Iris pigment epithelial cell (primary cell): Measurements from ENCODE around the gene TEKT1.
A peak's percentile ranks its signal among the peaks of the same experiment; 100 is the strongest.
"Not testable (repeated sequence)": the region's sequence is repeated elsewhere in the genome, so short reads cannot be mapped to it uniquely, and the experiment has no call there.

Source experiments
- DNase-seq: peaks from one replicate; pipeline ENCODE4 v3.0.0-alpha.2; 2011; ENCODE audit warnings: low read depth

The TEKT1 gene

GRCh38 chr17:6831661-6832263, at the start of gene TEKT1:
Gene TEKT1, minus strand, starts transcription at chr17:6831729. Its CDS starts 1,353 bp downstream, at chr17:6830376.
- DNase-seq: peak; percentile 72

DNA sequence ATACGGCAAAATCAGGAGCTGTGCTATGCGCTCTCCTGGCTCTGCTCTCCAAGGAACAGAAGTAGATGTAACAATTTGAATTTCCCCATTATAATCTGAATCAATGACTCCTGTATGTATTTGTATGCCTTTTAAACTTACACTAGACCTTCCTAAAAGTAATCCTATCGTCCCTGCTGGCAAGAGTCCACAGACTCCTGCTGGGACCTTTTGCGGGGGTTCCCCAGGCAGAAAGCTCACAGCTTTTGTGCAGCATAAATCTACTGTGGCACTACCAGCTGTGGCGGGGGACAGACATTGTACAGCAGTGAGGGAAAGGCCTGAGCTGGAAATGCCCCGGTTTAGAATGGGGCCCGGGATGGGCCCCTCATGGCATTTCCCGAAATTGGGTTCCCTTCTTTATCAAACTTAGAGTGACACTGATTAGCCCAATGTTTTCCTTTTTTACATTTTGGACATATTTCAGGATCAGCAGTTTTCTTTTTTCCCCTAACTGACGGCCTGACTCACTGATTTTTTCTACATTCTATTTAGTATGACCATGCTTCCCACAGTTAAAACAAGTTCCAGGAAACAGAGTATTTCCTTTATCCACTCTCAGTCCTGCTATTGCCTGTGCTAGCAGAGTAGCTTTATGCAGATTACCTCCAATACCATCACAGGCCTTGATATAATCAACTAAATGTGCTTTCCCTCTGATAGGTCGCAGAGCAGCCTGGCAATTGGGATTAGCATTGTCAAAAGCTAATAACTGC, 47.9 kb upstream of the TEKT1 start:
- DNase-seq: not testable (repeated sequence)

DNA sequence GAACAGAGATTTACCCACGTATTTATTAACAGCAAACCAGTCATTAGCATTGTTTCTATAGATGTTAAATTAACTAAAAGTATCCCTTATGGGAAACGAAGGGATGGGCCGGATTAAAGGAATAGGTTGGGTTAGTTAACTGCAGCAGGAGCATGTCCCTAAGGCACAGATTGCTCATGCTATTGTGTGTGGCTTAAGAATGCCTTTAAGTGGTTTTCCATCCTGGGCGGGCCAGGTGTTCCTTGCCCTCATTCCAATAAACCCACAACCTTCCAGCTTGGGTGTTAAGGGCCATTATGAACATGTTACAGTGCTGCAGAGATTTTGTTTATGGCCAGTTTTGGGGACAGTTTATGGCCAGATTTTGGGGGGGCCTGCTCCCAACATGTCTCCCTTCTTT, 43.7 kb upstream of the TEKT1 start:
- DNase-seq: not testable (repeated sequence)

- DNase-seq: no peak
These were observed 41.4 kb upstream of the TEKT1 start for GRCh38 chr17:6872936-6873335.

DNA sequence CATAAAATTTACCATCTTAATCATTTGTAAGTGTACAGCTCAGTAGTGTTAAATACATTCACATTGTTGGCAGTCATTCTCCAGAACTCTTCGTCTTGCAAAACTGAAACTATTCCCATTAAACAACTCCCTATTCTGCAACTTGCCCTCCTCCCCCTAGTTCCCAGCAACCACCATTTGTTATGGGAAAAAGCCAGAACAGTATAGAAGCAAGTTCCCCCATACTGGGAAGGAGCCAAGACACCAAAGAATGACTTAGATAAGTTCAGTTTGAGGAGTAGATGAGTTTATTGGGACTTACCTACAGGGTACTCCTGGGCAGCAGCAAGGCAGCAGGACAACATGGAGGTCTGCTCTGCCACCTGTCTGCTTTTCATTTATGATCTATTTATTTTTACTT, 39.3 kb upstream of the TEKT1 start:
- DNase-seq: no peak

DNA sequence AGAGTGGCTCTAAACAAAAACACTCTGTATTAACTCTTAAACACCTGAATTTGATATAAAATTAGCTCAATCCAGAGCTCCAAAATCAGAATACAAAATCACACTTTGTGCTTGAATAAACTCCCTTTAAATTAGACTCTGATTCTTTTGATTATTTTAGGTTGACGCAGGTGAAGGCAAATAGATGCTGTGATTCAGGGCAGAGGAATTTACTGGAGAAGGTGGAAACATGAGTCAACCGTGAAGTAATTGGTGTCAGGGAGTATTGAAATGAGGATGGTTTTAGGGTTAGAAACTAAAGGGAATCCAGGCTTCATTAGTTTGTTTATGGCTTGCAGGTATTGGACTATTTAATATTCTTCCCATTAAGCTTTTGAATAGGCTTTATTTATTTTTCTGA, 37.1 kb upstream of the TEKT1 start:
- DNase-seq: peak; percentile 3

DNA sequence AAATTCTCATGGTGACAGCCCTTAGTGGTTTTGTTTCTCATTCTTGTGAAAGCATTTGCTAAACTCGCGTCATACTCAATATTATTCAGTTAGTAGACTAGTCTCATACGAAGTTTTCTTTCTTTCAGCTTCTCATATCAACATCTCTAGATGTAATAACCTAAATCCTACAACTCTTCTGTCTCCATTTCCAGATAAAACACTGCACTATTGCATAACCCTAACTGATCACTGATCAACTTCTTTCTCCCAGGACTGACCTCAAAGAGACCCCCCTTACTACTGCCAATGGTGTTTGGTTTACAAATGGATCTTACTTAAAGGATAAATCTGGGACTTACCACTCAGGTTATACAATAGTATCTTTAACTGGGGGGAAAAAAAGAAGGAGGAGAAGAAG, 36.3 kb upstream of the TEKT1 start:
- no peak for DNase-seq

GRCh38 chr17:6862825-6863224, 31.3 kb upstream of the TEKT1 start:
- DNase-seq: no peak

DNA sequence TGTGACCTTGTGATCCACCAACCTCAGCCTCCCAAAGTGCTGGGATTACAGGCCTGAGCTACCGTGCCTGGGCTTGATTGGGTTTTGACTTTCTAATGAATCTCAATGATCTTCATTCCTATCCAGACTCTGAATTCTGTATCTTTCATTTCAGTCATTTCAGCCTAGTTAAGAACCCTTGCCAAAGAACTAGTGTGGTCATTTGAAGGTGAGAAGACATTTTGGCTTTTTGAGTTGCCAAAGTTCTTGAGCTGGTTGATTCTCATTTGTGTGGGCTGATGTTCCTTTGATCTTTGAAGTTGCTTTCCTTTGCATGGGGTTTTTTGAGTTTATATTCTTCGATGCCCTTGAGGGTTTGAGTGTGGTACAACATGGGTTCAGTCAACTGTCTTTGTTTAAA, 30.6 kb upstream of the TEKT1 start:
- DNase-seq: no peak

DNA sequence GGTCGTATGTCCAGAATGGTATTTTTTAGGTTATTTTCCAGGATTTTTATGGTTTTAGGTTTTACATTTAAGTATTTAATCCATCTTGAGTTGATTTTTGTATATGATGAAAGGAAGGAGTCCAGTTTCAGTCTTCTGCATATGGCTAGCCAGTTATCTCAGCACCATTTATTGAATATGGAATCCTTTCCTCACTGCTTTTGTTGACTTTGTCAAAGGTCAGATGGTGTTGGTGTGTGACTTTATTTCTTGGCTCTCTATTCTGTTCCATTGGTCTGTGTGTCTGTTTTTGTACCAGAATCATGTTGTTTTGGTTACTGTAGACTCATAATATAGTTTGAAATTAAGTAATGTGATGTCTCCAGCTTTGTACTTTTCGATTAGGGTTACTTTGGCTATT, 26.4 kb upstream of the TEKT1 start:
- no peak for DNase-seq

DNA sequence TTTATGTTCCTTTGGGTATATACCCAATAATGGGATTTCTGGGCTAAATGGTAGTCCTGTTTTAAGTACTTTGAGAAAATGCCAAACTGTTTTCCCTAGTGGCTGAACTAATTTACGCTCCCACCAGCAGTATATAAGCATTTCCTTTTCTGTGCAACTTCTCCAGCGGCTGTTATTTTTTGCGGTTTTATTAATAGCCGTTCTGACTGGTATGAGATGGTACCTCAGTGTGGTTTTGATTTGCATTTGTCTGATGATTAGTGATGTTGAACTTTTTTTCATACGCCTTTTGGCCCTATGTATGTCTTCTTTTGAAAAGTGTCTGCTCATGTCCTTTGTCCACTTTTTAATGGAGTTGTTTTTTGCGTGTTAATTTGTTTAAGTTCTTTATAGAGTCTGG, 25.8 kb upstream of the TEKT1 start:
- no peak for DNase-seq

DNA sequence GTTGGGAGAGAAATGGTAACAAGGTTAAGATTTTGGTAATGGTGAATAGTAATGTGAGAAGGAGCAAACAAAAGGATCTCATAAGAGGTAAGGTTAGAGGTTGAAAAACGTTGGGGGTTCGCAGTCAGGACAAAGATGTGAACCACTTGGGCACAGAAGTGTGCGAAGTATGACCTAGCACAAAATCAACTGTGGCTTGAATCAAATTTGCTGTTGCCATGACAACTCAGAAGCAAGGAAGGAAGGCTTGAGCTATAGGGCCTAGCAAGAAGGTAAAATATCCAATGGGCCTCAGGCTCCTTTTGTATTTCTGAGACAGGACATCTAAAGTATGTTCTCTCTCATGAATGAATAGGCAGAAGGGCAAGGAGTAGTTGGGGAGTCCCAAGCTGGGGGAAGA, 24.5 kb upstream of the TEKT1 start:
- no peak for DNase-seq

- no peak for DNase-seq
These were observed 22.4 kb upstream of the TEKT1 start for GRCh38 chr17:6853764-6854442.

GRCh38 chr17:6848545-6849179, 17.1 kb upstream of the TEKT1 start:
- not testable (repeated sequence) for DNase-seq

- not testable (repeated sequence) for DNase-seq
These were observed 14.6 kb upstream of the TEKT1 start for GRCh38 chr17:6846138-6846537.

DNA sequence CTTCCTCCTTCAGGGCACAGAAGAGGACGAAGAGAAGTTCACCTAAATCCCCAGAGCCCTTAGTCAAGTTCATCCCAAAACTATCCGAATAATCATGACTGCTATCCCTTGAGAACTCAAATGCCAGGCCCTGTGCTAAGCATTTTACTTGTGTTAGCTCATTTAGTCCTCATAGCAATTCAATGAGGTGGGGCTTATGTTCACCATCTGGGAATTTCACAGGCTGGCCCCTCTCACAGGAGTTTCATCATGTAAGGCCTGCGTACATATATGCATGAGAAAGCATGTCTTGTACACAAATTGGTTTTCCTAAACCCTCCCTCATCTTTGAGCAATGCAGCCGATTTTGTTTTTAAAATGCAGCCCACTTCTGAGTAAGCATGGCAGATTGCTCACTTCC, 12.9 kb upstream of the TEKT1 start:
- DNase-seq: not testable (repeated sequence)

DNA sequence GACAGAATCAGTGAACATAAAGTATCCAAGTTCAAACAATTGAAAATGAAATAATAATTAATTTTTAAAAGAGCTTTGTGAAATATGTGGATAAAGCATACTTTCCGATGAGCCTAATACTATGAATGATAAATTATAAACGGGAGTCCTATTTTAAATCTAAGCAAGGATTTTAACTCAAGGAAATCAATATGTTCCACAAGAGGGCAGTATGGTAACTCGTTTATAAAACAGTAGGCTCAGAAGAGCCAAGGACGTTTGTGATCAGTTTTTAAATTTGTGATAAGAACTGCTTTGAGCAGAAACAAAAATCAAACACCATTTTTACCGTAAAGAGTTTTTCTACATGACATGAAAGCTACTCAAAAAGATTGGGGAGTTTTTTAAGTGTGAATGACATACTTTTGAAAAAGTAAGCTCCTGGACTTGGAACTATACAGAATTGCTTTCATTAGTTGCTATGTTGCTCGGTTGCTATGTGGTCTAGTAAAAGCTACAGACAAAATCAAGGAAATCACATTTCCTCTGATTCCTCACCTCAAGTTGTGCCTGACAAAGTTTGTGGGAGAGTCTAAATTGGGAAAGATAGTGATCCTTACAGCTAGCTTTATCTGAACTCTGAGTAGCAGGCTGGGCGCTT, 11.8 kb upstream of the TEKT1 start:
- peak; percentile 45 for DNase-seq

DNA sequence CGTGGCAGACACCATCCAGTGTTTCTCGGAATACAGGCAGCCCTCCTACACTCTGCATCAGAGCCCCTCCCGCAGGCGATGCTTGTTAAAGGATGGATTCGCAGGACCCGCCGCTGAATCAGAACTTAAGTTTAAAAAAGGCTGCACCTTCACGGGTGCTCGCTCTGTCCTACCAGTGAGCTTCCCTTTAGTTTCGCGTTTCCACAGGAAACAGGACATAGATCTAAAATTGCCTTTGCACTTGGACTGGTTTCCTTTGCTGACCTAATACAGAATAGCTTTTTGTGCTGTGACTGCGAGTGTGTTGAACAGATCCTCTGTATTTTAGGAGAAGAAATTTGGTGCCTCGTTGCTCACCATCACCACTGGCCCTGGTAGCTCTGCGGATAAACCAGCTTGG, 10.2 kb upstream of the TEKT1 start:
- not testable (repeated sequence) for DNase-seq

DNA sequence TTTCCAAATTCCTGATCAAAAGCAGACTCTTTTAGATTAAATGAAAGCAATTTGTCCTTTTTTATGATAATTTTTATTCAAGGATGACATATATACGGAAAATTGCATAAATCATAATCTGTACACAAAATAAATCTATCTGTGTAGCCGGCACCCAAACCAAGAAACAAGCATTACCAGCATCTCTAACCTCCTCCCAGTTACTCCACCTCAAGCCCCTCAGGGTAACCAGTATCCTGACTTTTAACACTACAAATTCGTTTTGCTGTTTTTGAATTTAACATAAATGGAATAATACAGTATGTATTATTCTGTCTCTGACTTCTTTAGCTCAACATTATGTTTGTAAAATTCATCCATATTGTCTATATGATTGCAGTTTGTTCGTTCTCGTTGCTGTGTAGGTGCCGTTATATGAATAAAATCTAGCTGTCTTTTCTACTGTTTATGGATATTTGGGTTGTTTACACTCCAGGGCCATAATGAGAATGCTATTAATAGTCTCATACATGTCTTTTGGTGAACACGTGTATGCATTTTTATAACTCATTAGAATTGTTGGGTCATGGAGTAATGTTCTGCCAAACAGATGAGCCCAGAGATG, 1.0 kb downstream of the TEKT1 start:
- DNase-seq: no peak

- DNase-seq: peak; percentile 57
These were observed 8.5 kb downstream of the TEKT1 start for GRCh38 chr17:6823011-6823442.

DNA sequence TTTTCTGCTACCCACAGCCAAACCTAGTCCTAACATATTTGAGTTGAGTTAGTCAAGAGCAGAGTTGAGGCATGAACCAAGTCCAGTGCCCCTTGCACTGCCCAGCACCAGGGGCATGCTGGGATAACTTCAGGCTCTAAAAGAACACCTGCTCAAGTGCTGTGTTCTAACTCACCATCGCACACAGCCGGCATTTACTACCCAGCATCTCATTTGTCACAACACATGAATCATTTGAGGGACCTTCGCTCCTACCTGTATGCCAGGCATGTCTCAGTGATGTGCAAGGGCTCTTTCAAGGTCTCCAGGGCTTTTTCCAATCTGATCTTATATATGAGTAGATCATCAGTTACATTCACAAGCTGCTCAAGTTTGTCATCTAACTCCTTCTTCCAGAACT, 12.6 kb downstream of the TEKT1 start:
- DNase-seq: no peak

- DNase-seq: not testable (repeated sequence)
These were observed 15.2 kb downstream of the TEKT1 start for GRCh38 chr17:6816368-6816767.
